Measurements from ENCODE around the gene STK39.
"Not testable (repeated sequence)": the region's sequence is repeated elsewhere in the genome, so short reads cannot be mapped to it uniquely, and the experiment has no call there.

STK39 gene

DNA sequence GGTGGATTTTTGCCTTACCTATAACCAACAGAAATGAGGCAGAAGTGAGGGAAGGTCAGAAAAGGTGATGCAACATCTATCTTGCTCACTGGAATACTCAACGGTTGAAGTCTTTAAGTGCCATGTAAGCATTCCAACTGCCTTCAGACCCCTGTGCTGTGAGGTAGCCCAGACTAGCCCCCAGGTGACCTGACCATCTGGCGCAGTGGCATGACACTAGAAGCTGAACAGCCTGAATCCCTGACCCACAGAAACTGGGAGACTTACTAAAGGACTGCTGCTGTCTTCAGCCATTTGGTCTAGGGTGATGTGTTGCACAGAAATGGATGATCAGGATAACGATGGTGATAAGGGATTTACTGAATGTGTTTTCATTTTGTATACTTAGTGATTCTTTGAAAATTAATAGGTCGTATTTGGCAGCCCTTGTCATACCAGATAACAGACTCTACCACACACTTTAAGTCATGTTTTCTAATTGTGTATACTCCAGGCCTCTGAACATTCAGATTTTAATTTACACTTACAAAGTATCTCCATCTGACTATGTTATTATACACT, 161.5 kb downstream of the STK39 start:
- no peak overlapping the region for H3K4me3 ChIP-seq (ENCODE audit: low read depth, low read length)
- in situ Hi-C loops (cut with HindIII; ENCODE audit: low sequenced_read_pairs) = no loop called here
- TF ChIP-seq, protein P1, sequence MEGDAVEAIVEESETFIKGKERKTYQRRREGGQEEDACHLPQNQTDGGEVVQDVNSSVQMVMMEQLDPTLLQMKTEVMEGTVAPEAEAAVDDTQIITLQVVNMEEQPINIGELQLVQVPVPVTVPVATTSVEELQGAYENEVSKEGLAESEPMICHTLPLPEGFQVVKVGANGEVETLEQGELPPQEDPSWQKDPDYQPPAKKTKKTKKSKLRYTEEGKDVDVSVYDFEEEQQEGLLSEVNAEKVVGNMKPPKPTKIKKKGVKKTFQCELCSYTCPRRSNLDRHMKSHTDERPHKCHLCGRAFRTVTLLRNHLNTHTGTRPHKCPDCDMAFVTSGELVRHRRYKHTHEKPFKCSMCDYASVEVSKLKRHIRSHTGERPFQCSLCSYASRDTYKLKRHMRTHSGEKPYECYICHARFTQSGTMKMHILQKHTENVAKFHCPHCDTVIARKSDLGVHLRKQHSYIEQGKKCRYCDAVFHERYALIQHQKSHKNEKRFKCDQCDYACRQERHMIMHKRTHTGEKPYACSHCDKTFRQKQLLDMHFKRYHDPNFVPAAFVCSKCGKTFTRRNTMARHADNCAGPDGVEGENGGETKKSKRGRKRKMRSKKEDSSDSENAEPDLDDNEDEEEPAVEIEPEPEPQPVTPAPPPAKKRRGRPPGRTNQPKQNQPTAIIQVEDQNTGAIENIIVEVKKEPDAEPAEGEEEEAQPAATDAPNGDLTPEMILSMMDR (IDR thresholded peaks at IDR 0.05; ENCODE audit: low read depth, low read length, missing control alignments) = no peak
- no peak for DNase-seq (ENCODE audit: low read depth)

DNA sequence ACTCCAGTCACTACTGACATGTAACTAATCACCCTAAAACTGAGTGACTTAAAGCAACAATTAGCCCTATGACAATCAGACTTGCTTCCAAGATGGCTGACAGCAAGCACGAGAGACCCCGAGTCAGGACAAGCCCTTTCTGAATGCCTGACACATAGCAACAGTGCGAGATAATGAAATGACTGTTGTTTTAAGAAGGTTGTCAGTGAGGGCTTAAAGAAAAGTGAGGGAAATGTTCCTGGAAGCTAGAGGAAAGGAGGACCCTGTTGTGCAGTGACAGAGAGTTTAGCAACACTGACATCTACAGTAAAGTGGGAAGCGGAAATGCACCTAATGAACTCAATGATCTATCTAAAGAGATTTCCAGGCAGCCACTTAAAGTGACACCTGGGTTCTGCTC, 163.1 kb downstream of the STK39 start:
- in situ Hi-C loops (cut with HindIII; ENCODE audit: low sequenced_read_pairs) = no loop called here
- no peak overlapping the region for H3K4me3 ChIP-seq (ENCODE audit: low read depth, low read length)
- no peak for DNase-seq (ENCODE audit: low read depth)
- TF ChIP-seq, protein P1 (IDR thresholded peaks at IDR 0.05; ENCODE audit: low read depth, low read length, missing control alignments) = no peak

- H3K4me3 ChIP-seq (ENCODE audit: low read depth, low read length); in situ Hi-C loops (cut with HindIII; ENCODE audit: low sequenced_read_pairs); DNase-seq (ENCODE audit: low read depth): not testable (repeated sequence)
Observed at GRCh38 chr2:168081452-168081851, 165.9 kb downstream of the STK39 start.

DNA sequence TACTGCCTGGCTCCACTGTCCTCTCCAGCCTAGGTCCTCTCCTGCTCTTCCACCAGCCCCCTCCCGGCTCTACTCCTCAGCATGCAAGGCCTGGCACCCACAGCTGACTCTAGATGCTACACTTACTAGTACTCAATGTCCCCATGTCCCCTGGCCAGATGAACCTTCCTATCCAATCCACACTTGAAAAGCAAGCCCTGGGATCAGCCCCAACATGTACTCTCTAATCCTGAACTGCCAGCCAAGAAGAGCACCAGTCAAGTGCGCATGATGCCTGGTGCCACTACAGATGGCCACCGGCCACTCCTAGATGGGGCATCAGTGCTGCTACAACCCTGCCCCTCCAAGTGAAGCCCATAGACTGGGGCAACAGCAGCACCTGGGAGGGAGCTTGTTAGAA, 168.2 kb downstream of the STK39 start:
- no peak overlapping the region for H3K4me3 ChIP-seq (ENCODE audit: low read depth, low read length)
- DNase-seq (ENCODE audit: low read depth) = no peak
- in situ Hi-C loops (cut with HindIII; ENCODE audit: low sequenced_read_pairs) = no loop called here
- TF ChIP-seq, protein P1 (IDR thresholded peaks at IDR 0.05; ENCODE audit: low read depth, low read length, missing control alignments) = no peak

DNA sequence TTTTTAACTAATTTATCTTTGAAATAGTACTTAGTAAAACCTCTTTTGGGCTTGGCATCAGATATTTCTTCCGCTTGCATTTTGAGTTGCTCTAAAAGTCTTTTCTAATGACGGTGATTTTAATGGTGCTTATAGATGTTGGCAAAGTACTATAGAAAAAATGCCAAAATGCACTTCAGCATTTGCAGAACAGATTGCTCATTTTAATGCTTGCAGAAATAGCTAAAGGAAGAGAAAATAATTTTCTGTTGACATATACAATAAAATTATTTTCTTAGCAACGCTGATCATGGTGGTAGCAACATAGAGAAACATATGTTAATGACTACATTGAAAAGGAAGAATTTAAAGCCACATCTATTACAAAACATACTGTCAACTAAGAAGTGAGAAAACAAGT, 170.7 kb downstream of the STK39 start:
- TF ChIP-seq, protein P1 (IDR thresholded peaks at IDR 0.05; ENCODE audit: low read depth, low read length, missing control alignments) = no peak
- no peak for DNase-seq (ENCODE audit: low read depth)
- in situ Hi-C loops (cut with HindIII; ENCODE audit: low sequenced_read_pairs) = no loop called here
- no peak overlapping the region for H3K4me3 ChIP-seq (ENCODE audit: low read depth, low read length)

- in situ Hi-C loops (cut with HindIII; ENCODE audit: low sequenced_read_pairs) = no loop called here
- H3K4me3 ChIP-seq (ENCODE audit: low read depth, low read length) = no peak overlapping the region
- DNase-seq (ENCODE audit: low read depth) = no peak
- TF ChIP-seq, protein P1 (IDR thresholded peaks at IDR 0.05; ENCODE audit: low read depth, low read length, missing control alignments) = no peak
Observed at GRCh38 chr2:168075446-168075845, 171.9 kb downstream of the STK39 start.

DNA sequence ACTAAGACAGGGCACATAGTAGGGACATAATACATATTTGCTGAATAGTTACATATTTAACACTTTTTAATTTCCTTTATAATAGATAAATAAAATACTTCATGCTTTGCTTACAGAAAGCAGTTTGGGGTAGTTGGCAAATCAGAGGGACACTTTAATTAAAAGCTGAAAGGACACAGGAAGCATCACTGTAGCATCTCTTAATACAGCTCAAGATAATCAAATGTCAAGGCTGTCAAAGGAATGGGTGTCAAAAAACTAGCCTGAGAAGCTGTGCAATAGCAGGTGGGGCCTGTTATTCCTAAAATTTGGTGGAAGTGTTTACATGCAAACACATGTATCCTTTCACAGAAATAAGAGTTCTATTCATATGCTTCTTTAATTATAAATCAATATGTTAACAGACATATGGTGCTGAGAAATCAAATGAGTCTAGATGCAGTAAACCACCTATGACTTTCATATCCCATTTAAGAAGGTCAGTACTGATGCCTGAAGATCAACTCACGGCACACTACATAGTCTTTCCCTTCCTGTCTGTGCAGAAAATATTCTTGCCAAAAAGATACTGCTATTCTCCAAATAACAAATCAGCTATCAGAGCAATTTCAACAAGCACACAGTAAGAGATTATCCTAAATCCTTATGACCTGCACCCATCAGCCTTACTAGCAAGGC, 174.6 kb downstream of the STK39 start:
- DNase-seq (ENCODE audit: low read depth) = no peak
- in situ Hi-C loops (cut with HindIII; ENCODE audit: low sequenced_read_pairs) = no loop called here
- H3K4me3 ChIP-seq (ENCODE audit: low read depth, low read length) = no peak overlapping the region
- TF ChIP-seq, protein P1 (IDR thresholded peaks at IDR 0.05; ENCODE audit: low read depth, low read length, missing control alignments) = no peak

Measured in astrocyte of the cerebellum (primary cell).